GM10266 (cell line): Measurements from ENCODE around the gene HSF4.

Experiments used
- DNase-seq: peaks from one replicate; pipeline ENCODE4 v3.0.0; 2012; ENCODE audit errors: extremely low spot score
- TF ChIP-seq, protein P1 (sequence below): IDR thresholded peaks from 2 replicates; pipeline ENCODE4 v1.5.1; 2012; ENCODE audit warnings: mild to moderate bottlenecking, low read depth; ENCODE audit not compliant: control insufficient read depth, insufficient read depth; ENCODE audit errors: missing control alignments

HSF4 gene

DNA sequence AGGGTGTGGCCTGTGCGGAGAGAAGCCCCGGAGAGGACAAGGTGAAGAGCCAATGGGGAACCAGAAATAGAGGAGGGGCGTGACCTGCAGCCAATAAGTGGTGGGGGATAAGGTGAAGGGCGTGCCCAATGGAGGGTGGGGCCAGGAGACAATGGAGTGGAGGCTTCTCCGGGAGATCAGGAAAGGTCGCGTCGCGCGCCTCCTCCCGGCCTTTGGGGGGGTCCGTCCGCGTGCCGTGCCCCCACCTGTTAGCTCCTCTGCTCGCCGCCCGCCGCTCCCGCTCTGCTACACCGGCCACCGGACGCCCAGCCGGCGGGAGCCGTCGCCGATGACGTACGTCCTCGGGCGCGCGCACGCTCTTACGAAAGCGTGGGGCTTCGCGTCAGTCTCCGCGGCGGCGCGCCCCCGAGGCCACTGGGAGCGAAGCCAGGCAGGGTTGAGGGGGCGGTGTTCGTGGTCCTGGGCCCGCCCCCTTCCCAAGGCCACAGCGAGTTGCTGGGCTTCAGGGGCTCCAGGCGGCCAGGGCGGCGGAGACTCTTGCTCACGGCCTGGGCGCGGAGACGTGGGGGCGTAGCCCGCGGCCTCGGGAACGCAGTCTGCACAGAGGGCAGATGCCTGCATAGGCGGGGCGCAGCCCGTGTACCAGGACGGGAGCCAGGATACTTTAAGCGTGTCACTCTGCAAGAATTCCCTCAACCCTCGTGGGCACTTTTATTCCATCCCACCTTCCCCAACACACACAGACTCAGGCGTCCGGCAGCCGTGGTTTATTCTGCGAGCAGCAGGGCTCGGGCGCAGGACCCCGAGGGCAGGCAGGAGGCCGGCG, 19.3 kb downstream of the HSF4 start, which contains the start of gene MATCAP1:
MATCAP1 (minus strand) TSS at position 337 of the 826 bp plus-strand sequence. CDS start 3,353 bp downstream, outside the sequence.
- TF ChIP-seq, protein P1, sequence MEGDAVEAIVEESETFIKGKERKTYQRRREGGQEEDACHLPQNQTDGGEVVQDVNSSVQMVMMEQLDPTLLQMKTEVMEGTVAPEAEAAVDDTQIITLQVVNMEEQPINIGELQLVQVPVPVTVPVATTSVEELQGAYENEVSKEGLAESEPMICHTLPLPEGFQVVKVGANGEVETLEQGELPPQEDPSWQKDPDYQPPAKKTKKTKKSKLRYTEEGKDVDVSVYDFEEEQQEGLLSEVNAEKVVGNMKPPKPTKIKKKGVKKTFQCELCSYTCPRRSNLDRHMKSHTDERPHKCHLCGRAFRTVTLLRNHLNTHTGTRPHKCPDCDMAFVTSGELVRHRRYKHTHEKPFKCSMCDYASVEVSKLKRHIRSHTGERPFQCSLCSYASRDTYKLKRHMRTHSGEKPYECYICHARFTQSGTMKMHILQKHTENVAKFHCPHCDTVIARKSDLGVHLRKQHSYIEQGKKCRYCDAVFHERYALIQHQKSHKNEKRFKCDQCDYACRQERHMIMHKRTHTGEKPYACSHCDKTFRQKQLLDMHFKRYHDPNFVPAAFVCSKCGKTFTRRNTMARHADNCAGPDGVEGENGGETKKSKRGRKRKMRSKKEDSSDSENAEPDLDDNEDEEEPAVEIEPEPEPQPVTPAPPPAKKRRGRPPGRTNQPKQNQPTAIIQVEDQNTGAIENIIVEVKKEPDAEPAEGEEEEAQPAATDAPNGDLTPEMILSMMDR, result no peak

DNA sequence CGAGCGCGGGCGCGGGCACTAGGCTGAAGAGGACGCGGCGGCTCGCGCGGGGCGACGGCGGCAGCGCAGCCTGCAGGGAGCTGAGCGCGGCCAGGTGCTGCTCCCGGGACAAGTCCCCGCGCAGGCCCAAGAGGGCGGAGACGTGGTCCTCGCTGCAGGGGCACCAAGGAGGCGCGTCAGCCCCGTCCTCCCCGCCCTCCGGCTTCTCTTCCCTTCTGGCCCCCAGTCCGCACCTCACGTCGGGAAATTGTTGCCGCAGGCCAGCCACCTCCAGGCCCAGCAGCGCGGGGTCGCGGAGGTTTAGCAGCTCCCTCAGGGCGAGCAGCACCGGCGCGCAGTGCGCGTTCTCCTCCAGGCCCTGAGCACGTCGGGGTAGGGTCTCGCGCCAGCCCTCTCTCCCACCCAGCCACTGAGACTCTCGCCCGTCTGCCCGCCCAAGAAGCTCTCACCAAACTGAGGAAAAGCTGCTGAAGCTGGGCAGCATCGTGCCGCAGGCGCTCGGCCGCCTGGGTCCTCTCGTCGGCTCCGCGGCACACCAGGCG, 20.0 kb downstream of the HSF4 start:
- DNase-seq, result no peak
- TF ChIP-seq, protein P1, result no peak

More for the DNA sequence above, 19.3 kb downstream of the HSF4 start, which contains the start of gene MATCAP1:
- peak; percentile 100 for DNase-seq

DNA sequence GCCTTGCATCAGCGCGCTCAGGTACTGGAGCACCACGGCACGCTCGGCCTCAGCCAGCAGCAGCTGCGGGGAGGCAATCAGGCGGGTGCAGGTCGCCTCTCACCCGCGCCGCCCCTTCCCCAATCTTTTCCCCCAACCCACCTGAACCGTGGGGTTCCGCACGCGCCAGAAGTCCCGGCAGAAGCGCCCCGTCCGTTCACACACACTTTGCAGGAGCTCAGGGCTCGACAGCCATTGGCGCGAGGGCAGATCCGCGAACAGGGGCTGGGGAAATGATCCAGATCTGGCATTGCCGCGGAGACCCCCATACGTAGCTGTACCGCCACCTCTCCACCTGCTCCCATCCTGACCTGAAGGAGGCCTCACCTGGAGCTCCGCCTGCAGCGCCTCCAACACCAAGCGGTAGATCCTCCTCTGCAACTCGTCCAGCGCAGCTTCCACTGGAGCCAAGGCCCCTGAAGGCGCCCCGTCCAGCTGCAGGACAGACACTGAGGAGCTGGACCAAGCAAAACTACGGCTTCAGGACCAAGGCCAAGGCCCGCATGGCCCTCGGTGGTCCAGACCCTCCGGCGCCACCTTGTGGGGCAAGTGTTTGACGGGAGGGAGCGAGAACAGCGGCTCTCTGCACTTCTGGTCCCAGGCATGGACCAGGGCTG, 20.6 kb downstream of the HSF4 start:
- TF ChIP-seq, protein P1, result peak; percentile 89
- peak; percentile 88 for DNase-seq

DNA sequence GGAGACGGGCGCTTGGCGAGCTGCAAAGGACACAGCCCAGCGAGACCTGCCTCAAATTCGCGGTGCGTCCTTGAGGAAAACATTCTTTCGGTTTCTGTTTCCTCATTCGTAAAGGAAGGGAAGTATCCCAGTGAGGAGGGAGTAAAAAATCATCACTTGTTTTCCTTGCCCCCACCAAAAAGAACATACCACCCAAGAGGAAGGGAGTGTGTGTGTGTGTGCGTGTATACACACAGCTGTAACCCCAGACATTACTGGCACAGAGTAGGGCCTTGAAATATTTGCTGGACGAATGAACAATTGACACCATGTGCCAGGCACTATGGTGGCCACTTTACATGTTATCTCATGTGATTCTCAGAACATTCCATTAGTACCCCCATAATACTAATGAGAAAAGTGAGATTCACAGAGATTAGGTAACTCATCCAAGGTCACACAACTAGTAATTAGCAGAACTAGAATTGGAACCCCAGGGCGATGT, 21.1 kb downstream of the HSF4 start:
- TF ChIP-seq, protein P1, result no peak
- DNase-seq, result no peak

DNA sequence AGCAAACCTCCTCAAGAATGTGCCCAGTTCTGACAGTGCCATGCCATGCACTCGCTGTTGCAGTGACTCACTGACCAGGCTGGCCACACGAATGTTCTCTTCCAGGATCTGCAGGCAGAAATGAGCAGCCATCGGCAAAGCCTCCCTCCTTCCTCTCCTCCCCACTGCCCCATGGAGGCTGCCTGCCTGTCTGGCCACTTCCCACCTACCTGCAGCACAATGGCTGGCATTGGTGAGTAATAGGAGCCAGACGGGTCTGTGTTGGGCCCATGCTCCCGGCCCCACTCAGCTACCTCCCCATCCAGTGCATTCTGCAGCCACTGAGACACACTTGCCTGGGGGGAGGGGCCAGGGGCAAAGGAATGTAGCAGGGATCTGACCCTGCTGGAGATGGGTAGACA, 22.0 kb downstream of the HSF4 start:
- TF ChIP-seq, protein P1, result no peak
- DNase-seq, result no peak

DNA sequence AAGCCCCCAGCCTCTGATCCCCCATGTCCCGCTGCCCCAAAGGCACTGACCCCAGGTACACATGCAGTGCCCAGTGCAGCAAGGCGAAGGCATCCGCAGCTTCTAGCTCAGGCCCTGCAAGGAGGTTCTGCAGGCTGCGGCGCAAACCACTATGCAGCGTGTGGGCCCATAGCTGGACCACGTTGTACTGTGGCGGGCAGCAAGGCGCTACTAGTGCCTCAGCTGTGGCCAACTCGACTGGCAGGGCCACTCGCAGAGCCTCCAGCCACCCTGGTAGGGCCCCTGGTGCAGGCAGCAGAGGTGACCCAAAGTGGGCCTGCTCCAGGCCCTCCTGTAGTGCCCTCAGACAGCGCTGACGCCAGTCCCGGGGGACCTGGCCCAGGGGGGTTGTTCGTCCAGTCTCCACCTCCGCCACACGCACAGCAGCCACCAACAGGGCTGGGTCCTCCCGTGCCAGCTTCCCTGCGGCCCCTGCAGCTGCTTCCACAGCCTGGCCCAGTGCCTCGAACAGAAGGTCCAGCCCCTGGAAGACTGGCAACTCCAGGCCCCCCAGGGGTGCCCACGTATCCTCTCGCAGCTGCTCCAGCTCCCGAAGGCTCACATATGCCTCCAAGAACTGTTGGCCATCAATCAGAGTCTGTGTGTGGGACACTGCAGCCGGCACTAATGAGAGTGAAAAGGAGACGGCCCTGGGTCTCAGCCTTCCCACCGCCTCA, 22.8 kb downstream of the HSF4 start:
- TF ChIP-seq, protein P1, result no peak

More for the DNA sequence above, 22.8 kb downstream of the HSF4 start:
- no peak for DNase-seq
